Measurements from ENCODE around the gene ACBD6.

DNA sequence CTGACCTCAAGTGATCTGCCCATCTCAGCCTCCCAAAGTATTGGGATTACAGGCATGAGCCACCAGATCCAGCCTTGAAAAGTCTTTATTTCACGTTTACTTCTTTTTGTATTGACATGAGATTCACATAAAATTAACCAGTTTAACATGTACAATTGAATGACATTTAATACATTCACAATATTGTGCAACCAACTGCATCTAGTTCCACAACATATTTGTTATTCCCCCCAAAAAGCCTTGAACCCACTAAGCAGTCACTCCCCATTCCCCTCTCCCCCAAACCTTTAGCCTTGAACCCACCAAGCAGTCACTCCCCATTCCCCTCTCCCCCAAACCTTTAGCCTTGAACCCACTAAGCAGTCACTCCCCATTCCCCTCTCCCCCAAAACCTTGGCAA, 62.0 kb downstream of the ACBD6 start:
- no peak for TF ChIP-seq EZH2phosphoT487 (IDR thresholded peaks at IDR 0.05; ENCODE audit: insufficient read depth, low read depth)
- TF ChIP-seq EZH2 (IDR thresholded peaks at IDR 0.05; ENCODE audit: insufficient read depth, poor library complexity, severe bottlenecking) = no peak

All from GM23248 (cell line).